HEK293 (cell line): ENCODE data around the gene IL18R1.

Experiments used
- ATF2 ChIP-seq: fragments of 450-650 bp; formaldehyde crosslinking; IDR thresholded peaks from 2 replicates; pipeline ENCODE4 v1.5.1; 2016; ENCODE audit warnings: missing biosample characterization, missing genetic modification characterization, low read depth
- BCL11A ChIP-seq: fragments of 450-650 bp; formaldehyde crosslinking; IDR thresholded peaks from 2 replicates; pipeline ENCODE4 v1.5.1; 2016; ENCODE audit warnings: low read depth, missing biosample characterization, missing genetic modification characterization
- CTCF ChIP-seq: fragments of 450-650 bp; formaldehyde crosslinking; IDR thresholded peaks from 2 replicates; pipeline ENCODE4 v1.5.1; 2016; ENCODE audit warnings: missing biosample characterization, missing genetic modification characterization
- KLF17 ChIP-seq: fragments of 450-650 bp; formaldehyde crosslinking; IDR thresholded peaks from 2 replicates; pipeline ENCODE4 v1.5.1; 2016; ENCODE audit warnings: missing biosample characterization, missing genetic modification characterization
- YY1 ChIP-seq: fragments of 450-650 bp; formaldehyde crosslinking; IDR thresholded peaks from 2 replicates; pipeline ENCODE4 v1.5.1; 2018; ENCODE audit warnings: missing biosample characterization, missing genetic modification characterization
- ZBTB6 ChIP-seq: fragments of 450-650 bp; formaldehyde crosslinking; IDR thresholded peaks from 2 replicates; pipeline ENCODE4 v1.5.1; 2017; ENCODE audit warnings: missing biosample characterization, missing genetic modification characterization
- ZNF140 ChIP-seq: fragments of 450-650 bp; formaldehyde crosslinking; IDR thresholded peaks from 2 replicates; pipeline ENCODE4 v1.5.1; 2016; ENCODE audit warnings: missing biosample characterization, missing genetic modification characterization
- ZNF174 ChIP-seq: fragments of 450-650 bp; formaldehyde crosslinking; IDR thresholded peaks from 2 replicates; pipeline ENCODE4 v1.5.0; 2017; ENCODE audit warnings: missing biosample characterization, mild to moderate bottlenecking, missing genetic modification characterization
- ZNF544 ChIP-seq: fragments of 450-650 bp; formaldehyde crosslinking; IDR thresholded peaks from 2 replicates; pipeline ENCODE4 v1.5.0; 2017; ENCODE audit warnings: missing biosample characterization, missing genetic modification characterization
- ZNF549 ChIP-seq: fragments of 450-650 bp; IDR thresholded peaks from 2 replicates; pipeline ENCODE4 v1.5.1; 2018; ENCODE audit warnings: missing biosample characterization, missing genetic modification characterization, mild to moderate bottlenecking, inconsistent platforms, moderate library complexity
- ZNF560 ChIP-seq: fragments of 450-650 bp; formaldehyde crosslinking; IDR thresholded peaks from 2 replicates; pipeline ENCODE4 v1.5.1; 2017; ENCODE audit warnings: missing biosample characterization, missing genetic modification characterization, borderline replicate concordance
- ZNF747 ChIP-seq: fragments of 450-650 bp; formaldehyde crosslinking; IDR thresholded peaks from 2 replicates; pipeline ENCODE4 v1.5.1; 2016; ENCODE audit warnings: missing biosample characterization, missing genetic modification characterization
- ZSCAN18 ChIP-seq: fragments of 450-650 bp; formaldehyde crosslinking; IDR thresholded peaks from 2 replicates; pipeline ENCODE4 v1.5.1; 2016; ENCODE audit warnings: missing biosample characterization, missing genetic modification characterization

- TF ChIP-seq BCL11A, result no peak
- TF ChIP-seq ZNF174 (tag by site-specific recombination), result no peak
- TF ChIP-seq CTCF (tag by site-specific recombination), result no peak
- TF ChIP-seq ZNF544 (tag by site-specific recombination), result no peak
- TF ChIP-seq ZNF560 (tag by site-specific recombination), result no peak
- TF ChIP-seq ZNF747, result no peak
- TF ChIP-seq ZNF140, result no peak
- TF ChIP-seq ATF2, result no peak
- TF ChIP-seq ZSCAN18 (tag by site-specific recombination), result no peak
- no peak for TF ChIP-seq ZNF549 (tag by site-specific recombination)
- TF ChIP-seq YY1, result no peak
- no peak for TF ChIP-seq ZBTB6 (tag by site-specific recombination)
- no peak for TF ChIP-seq KLF17 (tag by site-specific recombination)
These were observed 14.3 kb downstream of the IL18R1 start for GRCh38 chr2:102369866-102370265.
